ENCODE data around the gene PRRT2. TPM values are rescaled to one million over a fixed set of nuclear protein-coding genes. Genes with fewer than 3 reads are reported as not detected.

The PRRT2 gene
- total and polyA plus RNA-seq, 2 donors (not counting 3 experiments of a cell fraction or from before 2014, with no cell fraction given) = 3.3 TPM

DNA sequence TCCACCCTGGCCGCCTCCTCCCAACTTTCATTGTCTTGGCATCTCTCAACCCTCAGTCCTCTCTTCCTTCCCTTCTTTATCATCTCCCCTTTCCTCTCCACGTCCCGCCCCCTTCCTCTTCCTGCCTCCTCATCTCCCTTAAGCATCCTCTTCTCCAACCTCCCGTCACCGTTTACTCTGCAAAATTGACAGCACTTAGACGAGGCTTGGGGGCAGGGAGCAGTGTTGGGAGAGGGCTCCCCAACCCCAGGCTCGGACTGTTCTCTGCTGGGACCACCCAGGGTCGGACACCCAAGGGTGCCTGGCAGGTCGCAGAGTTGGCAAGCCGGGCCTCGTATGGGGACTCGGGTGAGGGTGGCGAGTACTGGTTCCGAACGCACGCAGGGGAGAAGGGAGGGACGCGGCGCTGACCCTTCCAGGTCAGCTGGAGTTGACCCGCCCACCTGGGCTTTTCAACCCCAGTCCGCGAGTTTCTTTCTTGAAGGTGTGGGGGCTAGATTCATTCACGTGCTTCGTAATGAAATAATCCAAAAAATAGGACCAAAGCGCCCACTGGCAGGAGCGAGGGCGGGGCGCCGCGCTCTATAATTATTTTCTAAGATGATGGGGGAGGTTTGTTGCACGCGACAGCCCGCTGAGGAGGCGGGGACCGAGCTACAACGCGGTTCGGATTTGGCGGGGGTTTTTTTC lies 3.2 kb downstream of the PRRT2 start:
- Histone ChIP-seq H3K36me3 (ENCODE audit: control insufficient read depth in 2 of 2, extremely low read depth in 1 of 2, insufficient read depth in 2 of 2, low read length in 2 of 2) (peaks cover 0 to 8% of the 10 kb centered on the region in 2 experiments), H3K4me2 (ENCODE audit: insufficient read depth, low read length) (peak overlapping the region; percentile 49), H3K4me1 (ENCODE audit: control insufficient read depth, extremely low read depth, insufficient read depth, low read length) (peaks cover 38% of the 10 kb centered on the region), H3K27ac (ENCODE audit: insufficient read depth, low read depth, low read length) (peak overlapping the region; percentile 1), H3K79me2 (ENCODE audit: control insufficient read depth, insufficient read depth, low read length) (peaks cover 15% of the 10 kb centered on the region), H3K27me3 (ENCODE audit: control insufficient read depth in 2 of 2, insufficient read depth in 2 of 2, low read length in 2 of 2) (no peaks in the 10 kb centered on the region), H3K4me3 (replicated peaks in 1 of 3; ENCODE audit: insufficient read depth in 1 of 3, low read depth in 1 of 3, low read length in 3 of 3) (peak overlapping the region in 2 of 3 experiments; percentile 2 to 81), H4K20me1 (replicated peaks; ENCODE audit: control insufficient read depth, extremely low read depth, insufficient read depth, low read length) (no peaks in the 10 kb centered on the region), H3K9me1 (replicated peaks; ENCODE audit: control insufficient read depth, extremely low read depth, insufficient read depth, low read length) (no peaks in the 10 kb centered on the region), H3K9me3 (replicated peaks; ENCODE audit: control insufficient read depth, insufficient read depth, low read length) (no peaks in the 10 kb centered on the region), H2AFZ (ENCODE audit: low read depth, low read length) (peak overlapping the region; percentile 27), H3K9ac (replicated peaks; ENCODE audit: extremely low read depth, insufficient read depth, low read length) (peak overlapping the region; percentile 1)
- dilution Hi-C loops (cut with MboI; ENCODE audit: extremely low pct_ligation_motif_present, low sequenced_read_pairs) (no loop called here), intact Hi-C loops (cut with micrococcal nuclease) (no loop called here)
- no peak for DNase-seq (ENCODE audit: low read depth, low spot score)
- no TSS peak for BruUV-seq (replicated peaks)
- ChIA-PET CTCF (interaction anchor here (0.7 to 8.2 kb wide), 18 partner anchors 7 to 217 kb away, joined by 3 to 140 read pairs (median 7); partner anchors contain the start of genes ASPHD1, KIF22 and SEZ6L2), POLR2A (interaction anchor here (0.6 to 0.7 kb wide), 4 partner anchors 8 to 1108 kb away, joined by 3 to 7 read pairs (median 5); partner anchors contain the start of genes FBXL19 and YPEL3)
- FAIRE-seq = peak; percentile 72
- TF ChIP-seq EZH2 (IDR thresholded peaks at IDR 0.05; ENCODE audit: borderline replicate concordance, low read depth, low read length, severe bottlenecking) (no peak), POLR2AphosphoS5 (IDR thresholded peaks at IDR 0.05; ENCODE audit: insufficient read depth, low read depth, low read length) (peak; percentile 23), FOS (IDR thresholded peaks at IDR 0.05; ENCODE audit: borderline replicate concordance, insufficient read depth, low read length) (no peak), GATA2 (IDR thresholded peaks at IDR 0.05; ENCODE audit: insufficient read depth, insufficient read length, low read depth, low read length) (no peak), JUN (IDR thresholded peaks at IDR 0.05; ENCODE audit: borderline replicate concordance, insufficient read depth, insufficient read length, low read depth) (no peak), MYC (IDR thresholded peaks at IDR 0.05; ENCODE audit: low read depth, low read length) (no peak)
- TF ChIP-seq, protein P1, sequence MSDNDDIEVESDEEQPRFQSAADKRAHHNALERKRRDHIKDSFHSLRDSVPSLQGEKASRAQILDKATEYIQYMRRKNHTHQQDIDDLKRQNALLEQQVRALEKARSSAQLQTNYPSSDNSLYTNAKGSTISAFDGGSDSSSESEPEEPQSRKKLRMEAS (IDR thresholded peaks at IDR 0.05; ENCODE audit: insufficient read depth, insufficient read length) = no peak
- TF ChIP-seq, protein P2, sequence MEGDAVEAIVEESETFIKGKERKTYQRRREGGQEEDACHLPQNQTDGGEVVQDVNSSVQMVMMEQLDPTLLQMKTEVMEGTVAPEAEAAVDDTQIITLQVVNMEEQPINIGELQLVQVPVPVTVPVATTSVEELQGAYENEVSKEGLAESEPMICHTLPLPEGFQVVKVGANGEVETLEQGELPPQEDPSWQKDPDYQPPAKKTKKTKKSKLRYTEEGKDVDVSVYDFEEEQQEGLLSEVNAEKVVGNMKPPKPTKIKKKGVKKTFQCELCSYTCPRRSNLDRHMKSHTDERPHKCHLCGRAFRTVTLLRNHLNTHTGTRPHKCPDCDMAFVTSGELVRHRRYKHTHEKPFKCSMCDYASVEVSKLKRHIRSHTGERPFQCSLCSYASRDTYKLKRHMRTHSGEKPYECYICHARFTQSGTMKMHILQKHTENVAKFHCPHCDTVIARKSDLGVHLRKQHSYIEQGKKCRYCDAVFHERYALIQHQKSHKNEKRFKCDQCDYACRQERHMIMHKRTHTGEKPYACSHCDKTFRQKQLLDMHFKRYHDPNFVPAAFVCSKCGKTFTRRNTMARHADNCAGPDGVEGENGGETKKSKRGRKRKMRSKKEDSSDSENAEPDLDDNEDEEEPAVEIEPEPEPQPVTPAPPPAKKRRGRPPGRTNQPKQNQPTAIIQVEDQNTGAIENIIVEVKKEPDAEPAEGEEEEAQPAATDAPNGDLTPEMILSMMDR (IDR thresholded peaks at IDR 0.05; ENCODE audit: extremely low read depth in 1 of 2, insufficient read depth in 1 of 2, low read depth in 1 of 2, low read length in 2 of 2) = no peak

All from endothelial cell of umbilical vein (primary cell).